HepG2 (cell line): ENCODE data around the gene KCNQ1OT1. TPM values are rescaled to one million over a fixed set of nuclear protein-coding genes. Genes with fewer than 3 reads are reported as not detected.

Source experiments
- ARID4A ChIP-seq: sonication (generic); formaldehyde crosslinking; IDR thresholded peaks from 2 replicates; pipeline ENCODE4 v1.5.0; 2020; ENCODE audit warnings: mild to moderate bottlenecking, missing genetic modification reagents, borderline replicate concordance
- ATF1 ChIP-seq: IDR thresholded peaks from 2 replicates; pipeline ENCODE4 v1.6.1; 2016; ENCODE audit warnings: mild to moderate bottlenecking, control low read depth
- EED ChIP-seq: sonication (generic); formaldehyde crosslinking; IDR thresholded peaks from 2 replicates; pipeline ENCODE4 v1.5.0; 2020; ENCODE audit warnings: mild to moderate bottlenecking, missing genetic modification reagents
- FIP1L1 ChIP-seq: fragments of 200-400 bp; formaldehyde crosslinking; IDR thresholded peaks from 2 replicates; pipeline ENCODE4 v1.6.1; 2018; ENCODE audit warnings: low read depth, mild to moderate bottlenecking, low read length, moderate library complexity, borderline replicate concordance; ENCODE audit not compliant: insufficient read depth
- GATAD2A ChIP-seq: IDR thresholded peaks from 2 replicates; pipeline ENCODE4 v1.6.1; 2016
- NFATC3 ChIP-seq: sonication (generic); formaldehyde crosslinking; IDR thresholded peaks from 2 replicates; pipeline ENCODE4 v1.5.1; 2020; ENCODE audit warnings: mild to moderate bottlenecking, missing genetic modification reagents
- PAXIP1 ChIP-seq: sonication (generic); formaldehyde crosslinking; conservative IDR thresholded peaks from 2 replicates; pipeline ENCODE4 v1.4.0; 2020; ENCODE audit warnings: mild to moderate bottlenecking, missing genetic modification reagents, moderate library complexity
- POLR2A ChIP-seq, 2 experiments: IDR thresholded peaks; 2 replicates each; pipeline ENCODE4 v1.6.1; 2011; ENCODE audit warnings: low read depth in 2 of 2, low read length in 2 of 2, mild to moderate bottlenecking in 1 of 2, moderate library complexity in 1 of 2; ENCODE audit not compliant: insufficient read depth in 1 of 2
- SMAD3 ChIP-seq: sonication (generic); formaldehyde crosslinking; IDR thresholded peaks from 2 replicates; pipeline ENCODE4 v1.4.0; 2020; ENCODE audit warnings: missing genetic modification reagents
- SP140L ChIP-seq: sonication (generic); formaldehyde crosslinking; IDR thresholded peaks from 2 replicates; pipeline ENCODE4 v1.4.0; 2020; ENCODE audit warnings: missing genetic modification reagents, borderline replicate concordance
- SP4 ChIP-seq: sonication (generic); formaldehyde crosslinking; IDR thresholded peaks from 2 replicates; pipeline ENCODE4 v1.8.1; 2023; ENCODE audit warnings: mild to moderate bottlenecking, missing genetic modification reagents
- TAF1 ChIP-seq: sonication (generic); formaldehyde crosslinking; IDR thresholded peaks from 2 replicates; pipeline ENCODE4 v1.4.0; 2020; ENCODE audit warnings: missing genetic modification reagents
- TGIF2 ChIP-seq: IDR thresholded peaks from 2 replicates; pipeline ENCODE4 v1.6.1; 2016; ENCODE audit warnings: control low read depth, missing compliant biosample characterization
- TRIM22 ChIP-seq: fragments of 450-650 bp; IDR thresholded peaks from 2 replicates; pipeline ENCODE4 v1.6.1; 2017
- ZFP82 ChIP-seq: sonication (generic); formaldehyde crosslinking; IDR thresholded peaks from 2 replicates; pipeline ENCODE4 v1.5.1; 2020; ENCODE audit warnings: mild to moderate bottlenecking, missing genetic modification reagents, borderline replicate concordance
- ZFY ChIP-seq: sonication (generic); formaldehyde crosslinking; IDR thresholded peaks from 2 replicates; pipeline ENCODE4 v1.4.0; 2020; ENCODE audit warnings: missing genetic modification reagents
- ZKSCAN5 ChIP-seq: sonication (generic); formaldehyde crosslinking; IDR thresholded peaks from 2 replicates; pipeline ENCODE4 v1.5.1; 2020; ENCODE audit warnings: mild to moderate bottlenecking, missing genetic modification reagents
- ZMAT3 ChIP-seq: sonication (generic); formaldehyde crosslinking; conservative IDR thresholded peaks from 2 replicates; pipeline ENCODE4 v1.7.0; 2021; ENCODE audit warnings: missing genetic modification reagents
- ZNF30 ChIP-seq: sonication (generic); formaldehyde crosslinking; IDR thresholded peaks from 2 replicates; pipeline ENCODE4 v1.5.0; 2020; ENCODE audit warnings: mild to moderate bottlenecking, missing genetic modification reagents
- ZNF329 ChIP-seq: sonication (generic); formaldehyde crosslinking; IDR thresholded peaks from 2 replicates; pipeline ENCODE4 v1.9.0; 2021; ENCODE audit warnings: low read depth, mild to moderate bottlenecking, missing genetic modification reagents
- ZNF468 ChIP-seq: sonication (generic); formaldehyde crosslinking; IDR thresholded peaks from 2 replicates; pipeline ENCODE4 v1.8.0; 2022; ENCODE audit warnings: mild to moderate bottlenecking, moderate library complexity, missing genetic modification reagents
- ZNF557 ChIP-seq: sonication (generic); formaldehyde crosslinking; IDR thresholded peaks from 2 replicates; pipeline ENCODE4 v1.4.0; 2020; ENCODE audit warnings: missing genetic modification reagents
- ZNF878 ChIP-seq: sonication (generic); formaldehyde crosslinking; IDR thresholded peaks from 2 replicates; pipeline ENCODE4 v1.8.1; 2023; ENCODE audit warnings: mild to moderate bottlenecking, missing genetic modification reagents, moderate library complexity
- polyA plus RNA-seq, 8 experiments: library from polyadenylated mRNA; depleted of rRNA in 3 of 8; stranded (reverse) in 7 of 8; unstranded in 1 of 8; fragments of >200 nt; fragmentation: Illumina TruSeq in 4 of 8; extraction: Trizol in 4 of 8; gene quantifications; 2 replicates each; pipeline versions ENCODE4 v1.2.1 to v1.2.3, GENCODE V29; 2011 to 2016; ENCODE audit warnings: low read depth in 4 of 8, missing spikeins in 1 of 8, mixed read lengths in 1 of 8; ENCODE audit not compliant: insufficient read depth in 1 of 8
- total RNA-seq, 5 experiments: library from RNA; depleted of rRNA; stranded (reverse); fragments of >200 nt; fragmentation: Illumina TruSeq; extraction: Trizol; gene quantifications; 2 replicates each; pipeline ENCODE4 v1.2.3, GENCODE V29; 2016; ENCODE audit warnings: low read depth in 1 of 5

Gene KCNQ1OT1
- total and polyA plus RNA-seq, 2 of the 13 experiments (the other 11 are each of a cell fraction or from before 2014, with no cell fraction given), result 1.3 to 18.9 TPM

GRCh38 chr11:2691991-2692875 is 7.6 kb downstream of the KCNQ1OT1 start (continued):
- TF ChIP-seq EED (CRISPR knock-in tag), result no peak
- no peak for TF ChIP-seq POLR2A (IDR thresholded peaks at IDR 0.05; ENCODE audit: insufficient read depth in 1 of 2, low read depth in 2 of 2, low read length in 2 of 2)
- TF ChIP-seq GATAD2A (CRISPR knock-in tag), result peak; percentile 50; the same call in 1 of the 2 replicates
- TF ChIP-seq ZNF30 (CRISPR knock-in tag), result no peak
- TF ChIP-seq ATF1 (CRISPR knock-in tag), result no peak
- no peak for TF ChIP-seq SP4 (CRISPR knock-in tag)
- TF ChIP-seq ARID4A (CRISPR knock-in tag), result peak; percentile 31; the same call in 1 of the 2 replicates
- TF ChIP-seq SP140L, result no peak
- TF ChIP-seq NFATC3, result no peak
- no peak for TF ChIP-seq ZMAT3 (CRISPR knock-in tag)
- TF ChIP-seq ZNF329 (CRISPR knock-in tag), result no peak
- no peak for TF ChIP-seq PAXIP1
- no peak for TF ChIP-seq ZNF557 (CRISPR knock-in tag)
- no peak for TF ChIP-seq ZKSCAN5 (CRISPR knock-in tag)
- no peak for TF ChIP-seq SMAD3 (CRISPR knock-in tag)
- TF ChIP-seq ZNF468 (CRISPR knock-in tag), result no peak
- TF ChIP-seq TAF1 (CRISPR knock-in tag), result no peak
- no peak for TF ChIP-seq ZFP82
- no peak for TF ChIP-seq TRIM22
- TF ChIP-seq TGIF2 (CRISPR knock-in tag), result no peak
- no peak for TF ChIP-seq ZNF878 (CRISPR knock-in tag)
- TF ChIP-seq ZFY, result peak; percentile 20; the same call in 1 of the 2 replicates
- no peak for TF ChIP-seq FIP1L1
